GOT3 (cell line): ENCODE results near the gene MINK1.

Experiments
- DNase-seq: peaks from one replicate; lab custom pipeline; 2025; ENCODE audit warnings: mixed read lengths; lab: John Stamatoyannopoulos, UW

Gene MINK1

DNA sequence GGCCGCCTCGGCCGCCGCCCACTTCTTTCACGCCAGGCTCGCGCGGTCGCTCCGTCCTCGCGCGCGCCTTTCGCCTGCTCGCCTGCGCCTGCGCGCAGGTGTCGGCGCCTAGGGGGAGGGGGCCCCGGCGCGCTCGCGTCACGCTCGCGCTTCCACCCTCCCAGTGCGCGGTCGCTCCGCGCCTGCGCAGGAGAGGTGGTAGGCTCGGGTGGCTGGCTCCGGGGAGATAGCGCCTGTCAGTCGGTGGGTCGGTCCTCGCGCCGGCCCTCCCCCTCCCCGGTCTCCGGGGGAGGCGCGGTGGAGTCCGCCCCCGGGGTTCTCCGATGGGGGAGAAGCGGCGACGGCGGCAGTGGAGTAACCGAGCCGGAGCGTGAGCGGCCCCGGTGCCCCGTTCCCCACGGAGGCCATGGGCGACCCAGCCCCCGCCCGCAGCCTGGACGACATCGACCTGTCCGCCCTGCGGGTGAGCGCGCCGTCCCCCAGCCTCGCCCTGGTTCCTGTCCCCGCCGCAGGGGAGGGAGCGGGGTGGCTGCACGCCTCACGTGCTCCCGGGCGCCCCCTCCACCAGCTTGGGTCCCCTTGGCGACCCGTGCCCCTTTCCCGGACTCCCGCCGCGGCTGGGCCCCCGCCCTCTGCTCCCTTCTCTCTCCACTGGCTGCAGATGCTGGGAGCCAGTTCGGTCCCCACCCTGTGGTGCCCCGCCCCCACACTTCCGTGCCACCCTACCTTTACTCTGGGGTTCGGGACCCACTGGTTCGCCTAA, at the start of gene MINK1:
TSS of gene MINK1 (plus strand) at position 163 of the 763 bp plus-strand sequence. CDS start at position 407, 244 bp downstream.
- peak; percentile 53 for DNase-seq

DNA sequence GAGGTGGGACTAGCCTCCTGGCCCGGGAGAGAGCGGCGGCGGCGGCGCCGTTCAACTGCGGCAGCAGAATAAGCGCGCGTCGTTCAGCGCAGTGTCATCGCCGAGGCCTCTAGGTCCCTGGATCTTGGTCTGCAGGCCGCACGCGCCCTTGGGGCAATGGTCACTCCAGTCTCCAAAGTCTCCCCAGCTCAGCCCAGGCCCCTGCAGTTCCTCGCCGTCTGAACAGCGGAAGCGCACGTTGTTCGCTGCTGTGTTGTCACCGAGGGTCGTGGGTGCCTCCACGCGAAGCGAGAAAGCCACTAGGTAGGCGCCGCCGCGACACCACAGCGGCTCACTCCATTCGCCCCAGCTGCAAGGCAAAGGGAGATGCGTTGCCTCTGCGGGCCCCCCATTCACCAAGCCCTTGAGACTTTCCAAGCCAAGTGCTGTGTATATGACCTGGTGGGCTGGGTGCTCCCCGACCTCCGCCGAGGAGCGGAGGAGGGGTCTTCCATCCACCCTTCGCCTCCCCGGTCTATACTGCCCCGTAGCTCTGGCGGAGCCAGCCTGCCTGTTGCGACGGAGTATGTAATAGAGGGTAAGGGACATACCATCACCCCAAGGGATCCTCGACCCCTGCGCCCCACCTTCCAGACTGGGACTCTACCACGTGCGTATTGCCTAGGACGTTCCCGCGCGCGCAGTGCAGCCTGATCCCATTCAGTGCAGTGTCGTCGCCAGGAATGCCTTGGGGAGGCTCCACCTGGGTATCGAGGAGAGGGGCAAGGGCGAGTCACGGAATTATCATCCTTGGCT, 47.6 kb upstream of the MINK1 start:
- no peak for DNase-seq

DNA sequence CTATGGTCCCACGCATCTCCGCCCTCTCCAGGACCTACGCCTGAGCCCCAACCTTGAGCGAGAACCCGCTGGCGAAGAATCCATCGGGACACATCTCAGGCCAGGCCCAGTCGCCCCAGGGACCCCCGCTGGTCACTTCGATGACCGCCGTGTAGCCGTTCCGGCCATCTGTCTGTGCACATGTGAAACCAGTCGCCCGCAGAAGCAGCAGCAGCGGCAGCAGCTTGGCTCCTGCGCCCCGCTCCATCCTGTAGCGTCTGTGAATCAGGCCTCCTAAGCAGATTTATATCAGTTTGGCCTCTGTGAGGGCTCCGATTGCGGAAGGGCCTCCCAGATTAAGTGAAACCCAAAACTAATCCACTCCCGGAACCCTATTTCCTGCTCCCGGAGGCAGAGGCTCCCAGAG, 47.0 kb upstream of the MINK1 start, which contains the start of gene VMO1:
TSS of gene VMO1 (minus strand) at position 259 of the 406 bp plus-strand sequence. CDS start at position 247, 12 bp downstream.
- DNase-seq: no peak

DNA sequence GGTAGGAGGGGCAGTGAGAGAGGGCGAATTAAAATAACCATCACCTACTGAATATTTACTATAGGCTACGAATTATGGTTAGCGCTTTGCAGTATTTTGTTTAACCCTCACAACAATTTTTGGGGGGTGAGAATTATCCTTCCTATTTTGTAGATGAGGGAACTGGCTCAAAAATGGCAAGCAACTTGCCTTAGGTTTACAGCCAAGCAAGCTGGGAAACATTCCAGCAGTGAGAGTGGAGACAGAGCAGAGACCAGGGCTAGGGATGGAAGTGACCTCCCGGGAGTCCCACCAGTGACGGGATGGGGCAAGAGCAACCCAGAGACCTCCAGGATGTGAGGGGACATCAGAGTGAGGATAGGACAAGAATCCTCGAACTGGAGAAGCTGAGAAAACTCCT, 46.6 kb upstream of the MINK1 start:
- DNase-seq: no peak

DNA sequence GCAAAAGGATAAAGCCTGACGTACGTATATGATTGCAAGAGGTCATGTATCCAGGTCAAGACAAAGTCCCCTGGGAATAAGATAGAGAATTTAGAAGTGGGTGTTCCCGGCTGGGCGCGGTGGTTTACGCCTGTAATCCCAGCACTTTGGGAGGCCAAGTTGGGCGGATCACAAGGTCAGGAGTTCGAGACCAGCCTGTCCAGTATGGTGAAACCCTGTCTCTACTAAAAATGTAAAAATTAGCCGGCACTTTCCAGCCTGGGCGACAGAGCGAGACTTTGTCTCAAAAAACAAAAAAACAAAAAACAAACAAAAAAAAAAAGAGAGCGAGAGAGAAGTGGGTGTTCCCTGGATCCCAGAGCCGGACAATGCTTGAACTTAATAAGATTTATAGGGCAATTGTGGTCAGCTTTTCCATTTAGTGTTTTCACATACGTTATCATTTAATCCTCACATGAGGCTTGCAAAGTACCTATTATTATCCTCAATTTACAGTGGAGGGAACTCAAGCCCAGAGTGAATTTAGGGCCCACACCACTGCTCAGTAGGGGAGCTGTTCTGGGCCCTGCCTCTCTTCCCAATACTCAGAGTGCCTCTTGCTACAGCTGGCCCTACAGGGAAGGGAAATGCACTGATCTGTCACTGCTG, 44.9 kb upstream of the MINK1 start:
- no peak for DNase-seq

DNA sequence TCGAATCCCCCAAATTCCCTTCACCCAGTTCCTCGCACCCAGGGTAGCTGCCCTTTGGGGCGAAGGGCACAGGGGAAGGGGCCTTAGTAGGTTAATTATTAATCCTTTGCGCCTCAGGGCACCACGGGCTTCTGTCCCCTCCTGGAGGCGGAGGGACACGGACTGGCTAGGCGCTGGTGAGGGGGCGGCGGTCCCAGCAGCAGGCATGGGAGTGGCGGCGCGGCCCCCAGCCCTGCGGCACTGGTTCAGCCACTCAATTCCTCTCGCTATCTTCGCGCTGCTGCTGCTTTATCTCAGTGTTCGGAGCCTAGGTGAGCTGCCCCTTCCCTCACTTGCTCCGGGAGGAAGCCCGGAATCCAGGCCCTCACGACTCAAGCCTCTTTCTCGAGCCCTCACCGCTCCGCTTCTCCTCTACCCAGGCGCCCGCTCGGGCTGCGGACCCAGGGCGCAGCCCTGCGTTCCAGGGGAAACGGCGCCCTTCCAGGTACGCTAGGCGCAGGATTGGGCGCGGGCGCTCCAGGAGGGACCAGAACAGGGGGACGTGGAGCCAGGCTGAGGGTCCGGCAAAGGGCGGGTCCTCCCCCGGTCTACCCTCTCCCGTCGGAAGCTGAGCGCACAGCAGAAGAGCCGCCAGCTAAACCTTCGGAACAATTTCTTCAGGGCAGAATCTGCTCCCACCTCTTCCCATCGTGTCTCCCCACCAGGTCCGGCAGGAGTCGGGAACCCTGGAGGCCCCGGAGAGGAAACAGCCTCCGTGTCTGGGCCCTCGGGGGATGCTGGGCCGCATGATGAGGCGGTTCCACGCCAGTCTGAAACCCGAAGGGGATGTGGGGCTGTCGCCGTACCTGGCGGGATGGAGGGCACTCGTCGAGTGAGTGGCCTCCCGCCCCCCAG, 44.1 kb upstream of the MINK1 start, which contains the start of gene GLTPD2:
TSS of gene GLTPD2 (plus strand) at position 158 of the 894 bp plus-strand sequence. CDS start at position 206, 48 bp downstream.
- DNase-seq: no peak

DNA sequence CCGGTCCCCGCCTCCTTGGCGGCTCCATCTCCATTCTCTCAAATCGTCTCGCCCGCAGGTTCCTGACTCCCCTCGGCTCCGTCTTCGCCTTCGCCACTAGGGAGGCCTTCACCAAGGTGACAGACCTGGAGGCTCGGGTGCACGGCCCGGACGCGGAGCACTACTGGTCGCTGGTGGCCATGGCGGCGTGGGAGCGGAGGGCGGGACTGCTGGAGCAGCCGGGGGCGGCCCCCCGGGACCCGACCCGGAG, 43.5 kb upstream of the MINK1 start:
- no peak for DNase-seq

DNA sequence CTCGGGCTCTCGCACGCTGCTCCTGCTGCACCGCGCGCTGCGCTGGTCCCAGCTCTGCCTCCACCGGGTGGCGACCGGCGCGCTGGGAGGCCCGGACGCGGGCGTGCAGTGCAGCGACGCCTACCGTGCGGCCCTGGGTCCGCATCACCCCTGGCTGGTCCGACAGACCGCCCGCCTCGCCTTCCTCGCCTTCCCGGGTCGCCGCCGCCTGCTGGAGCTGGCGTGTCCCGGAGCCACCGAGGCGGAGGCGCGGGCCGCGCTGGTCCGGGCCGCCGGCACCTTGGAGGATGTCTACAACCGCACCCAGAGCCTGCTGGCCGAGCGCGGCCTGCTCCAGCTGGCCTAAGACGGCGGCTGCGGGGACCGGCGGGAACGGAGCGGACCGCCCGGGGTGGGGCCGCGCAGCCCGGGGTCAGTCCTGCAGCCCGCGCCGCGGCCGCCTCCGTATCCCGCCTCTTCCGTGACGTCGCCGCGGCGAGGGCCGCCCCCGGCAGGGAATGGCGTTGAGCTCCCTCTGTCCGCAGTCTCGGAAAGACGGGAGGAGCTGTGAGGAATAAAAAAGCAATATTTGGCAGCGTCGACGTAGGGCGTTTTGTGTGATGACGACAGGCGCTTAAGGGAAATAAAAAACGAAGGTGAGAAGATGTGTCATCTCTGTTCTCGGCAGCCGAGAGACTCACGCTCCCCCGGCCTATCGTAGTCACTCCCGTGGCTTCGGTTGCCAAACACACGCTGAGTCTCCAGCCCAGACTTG, 43.0 kb upstream of the MINK1 start:
- peak; percentile 69 for DNase-seq

DNA sequence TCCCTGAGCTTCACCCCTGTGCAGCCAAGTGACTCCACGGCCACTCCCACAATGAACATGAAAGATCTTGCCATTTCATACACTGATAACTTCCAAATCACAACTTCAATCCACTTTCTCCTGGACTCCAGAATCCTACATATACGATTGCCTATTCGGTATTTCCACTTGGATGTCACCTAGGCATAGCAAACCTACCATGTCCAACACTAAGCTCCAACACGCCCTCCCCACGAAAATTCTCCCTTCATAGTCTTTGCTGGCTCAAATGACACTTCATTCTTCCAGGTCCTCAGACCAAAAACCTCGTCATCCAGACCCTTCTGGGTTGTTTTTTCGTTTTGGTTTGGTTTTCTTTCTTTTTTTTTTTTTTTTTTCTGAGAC, 42.4 kb upstream of the MINK1 start:
- no peak for DNase-seq

DNA sequence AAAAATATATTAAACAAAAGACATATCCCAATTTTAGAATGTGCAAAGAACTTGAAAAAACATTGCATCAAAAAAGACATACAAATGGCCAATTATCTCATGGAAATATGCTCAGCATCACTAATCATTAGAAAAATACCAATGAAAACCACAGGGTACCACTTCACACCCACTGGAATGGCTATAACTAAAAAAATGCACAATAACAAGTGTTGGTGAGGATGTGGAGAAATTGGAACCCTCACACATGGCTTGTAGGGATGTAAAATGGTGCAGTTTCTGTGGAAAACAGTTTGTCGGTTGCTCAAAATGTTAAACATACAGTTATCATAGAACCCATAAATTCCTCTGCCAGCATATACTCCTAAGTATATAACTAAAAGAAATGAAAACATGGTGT, 38.0 kb upstream of the MINK1 start:
- DNase-seq: no peak

DNA sequence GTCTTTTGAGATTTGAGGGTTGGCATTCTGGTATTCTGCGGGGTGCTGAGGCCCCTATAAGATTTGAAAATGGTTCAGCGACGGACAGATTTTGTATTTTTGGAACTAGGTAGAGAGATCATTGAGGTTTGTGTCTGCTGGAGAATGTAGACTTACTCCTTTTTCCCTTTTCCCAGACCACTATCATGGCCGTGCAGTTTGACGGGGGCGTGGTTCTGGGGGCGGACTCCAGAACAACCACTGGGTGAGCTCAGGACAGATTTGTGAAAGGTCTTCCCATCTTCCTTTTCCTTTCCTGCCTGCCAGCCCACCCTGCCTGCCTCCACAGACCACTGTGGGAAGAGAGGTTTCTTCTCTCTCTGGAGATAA, 36.6 kb upstream of the MINK1 start:
- no peak for DNase-seq

DNA sequence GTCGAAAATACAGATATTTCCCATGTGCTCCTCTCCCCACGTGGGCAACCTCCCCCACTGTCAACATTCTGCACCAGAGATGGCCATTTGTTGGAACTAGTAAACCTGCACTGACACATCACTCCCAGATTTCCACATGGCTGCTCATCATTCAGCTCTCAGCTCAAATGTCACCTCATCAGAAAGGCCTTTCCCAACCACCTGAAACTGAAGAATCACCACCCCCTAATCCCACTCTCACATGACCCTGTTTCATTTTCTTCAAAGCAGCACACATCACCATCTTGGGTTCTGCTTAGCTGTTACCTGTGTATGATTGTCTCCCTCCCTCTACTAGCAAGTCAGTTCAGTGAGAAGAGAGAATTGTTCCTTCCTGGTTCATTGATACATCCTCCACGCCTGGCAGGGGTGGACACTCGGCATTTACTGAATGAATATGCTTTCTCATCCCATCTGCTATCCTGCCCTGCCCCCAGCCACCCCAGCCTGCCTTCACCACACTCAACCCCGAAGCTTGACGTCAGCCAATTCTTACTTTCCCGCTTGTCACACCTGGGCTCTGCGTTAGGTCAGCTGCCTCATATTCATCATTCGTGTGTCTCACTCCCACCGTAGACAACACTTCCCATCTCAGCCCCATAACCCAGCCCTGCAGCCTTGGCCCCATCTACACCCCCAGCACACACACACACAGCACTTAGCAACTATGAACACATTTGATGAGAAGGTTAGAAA, 32.5 kb upstream of the MINK1 start:
- no peak for DNase-seq

DNA sequence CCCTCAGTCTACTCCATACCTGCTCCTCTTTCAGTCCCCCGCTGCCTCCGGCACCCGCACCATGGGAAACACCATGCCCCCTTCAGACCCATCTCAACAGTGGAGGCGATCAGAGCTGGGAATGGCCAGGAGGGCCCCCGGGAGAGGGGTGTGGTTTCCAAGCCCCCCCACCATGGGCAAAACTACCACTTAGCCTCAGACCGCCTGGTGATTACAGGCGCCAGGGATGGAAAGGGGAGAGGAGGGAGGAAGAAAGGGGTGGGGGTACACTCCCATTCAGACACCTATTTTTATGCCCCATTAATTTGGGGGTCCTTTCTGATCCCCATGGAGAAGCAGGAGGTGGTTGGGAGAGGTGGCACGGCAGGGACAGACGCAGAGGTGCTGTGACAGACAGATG, 30.9 kb upstream of the MINK1 start, which contains the start of gene C17orf114:
TSS of gene C17orf114 (minus strand) at position 101 of the 400 bp plus-strand sequence.
- no peak for DNase-seq

DNA sequence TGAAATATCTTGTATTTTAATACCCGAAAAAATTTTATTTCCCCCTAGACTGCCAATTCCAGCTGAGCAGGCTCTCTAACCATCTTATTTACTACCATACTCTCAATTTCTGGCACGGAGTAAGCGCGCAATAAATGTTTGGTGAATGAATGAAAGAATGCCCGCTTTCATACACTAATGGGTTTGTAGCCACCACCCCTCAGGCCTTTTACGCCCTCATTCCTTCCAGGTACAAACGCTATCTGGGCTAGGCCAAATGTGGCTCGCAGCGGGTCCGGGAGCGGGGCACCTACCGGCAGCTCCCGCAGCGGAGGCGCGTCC, 26.7 kb upstream of the MINK1 start:
- no peak for DNase-seq

DNA sequence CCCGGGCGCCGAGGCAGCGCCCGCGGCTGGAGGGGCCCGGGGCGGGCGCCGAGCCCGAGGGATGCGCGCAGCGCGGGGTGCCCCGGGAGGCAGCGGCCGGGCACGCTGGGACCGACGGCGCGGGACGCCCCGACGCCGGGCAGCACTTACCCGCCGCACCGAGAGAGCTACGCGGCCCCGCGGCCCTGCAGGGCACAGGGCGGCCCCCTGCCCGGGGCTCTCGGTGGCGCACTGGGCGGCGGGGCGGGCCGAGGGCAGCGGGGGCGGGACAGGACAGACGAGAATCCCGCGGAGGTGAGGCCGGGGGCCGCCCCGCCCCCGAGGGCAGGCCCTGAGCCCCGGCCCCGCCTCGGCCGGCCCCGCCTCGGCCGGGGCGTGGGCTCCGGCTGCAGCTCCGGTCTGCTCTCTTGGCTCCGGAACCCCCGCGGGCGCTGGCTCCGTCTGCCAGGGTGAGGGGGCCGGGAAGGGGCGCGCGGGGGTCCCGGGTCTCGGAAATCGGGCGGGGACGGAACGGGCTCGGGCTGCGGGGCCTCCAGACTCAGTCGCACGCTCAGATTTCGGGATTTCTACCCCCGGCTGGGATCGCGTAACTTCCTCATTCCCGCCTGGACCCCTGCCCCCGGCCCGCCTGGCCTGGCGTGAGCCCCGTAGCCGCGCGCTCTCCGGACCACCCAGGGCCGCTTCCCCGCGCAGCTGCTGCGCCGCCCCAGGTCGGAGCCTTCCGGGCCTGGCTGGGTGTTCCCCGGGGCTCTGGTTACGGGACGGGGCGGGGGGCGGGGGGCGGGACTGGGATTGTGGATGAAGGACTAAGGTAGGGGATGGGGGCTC, 26.1 kb upstream of the MINK1 start, which contains the start of gene PLD2:
TSS of gene PLD2 (plus strand) at position 376 of the 828 bp plus-strand sequence. CDS start 621 bp downstream, outside the sequence.
- peak; percentile 16 for DNase-seq

DNA sequence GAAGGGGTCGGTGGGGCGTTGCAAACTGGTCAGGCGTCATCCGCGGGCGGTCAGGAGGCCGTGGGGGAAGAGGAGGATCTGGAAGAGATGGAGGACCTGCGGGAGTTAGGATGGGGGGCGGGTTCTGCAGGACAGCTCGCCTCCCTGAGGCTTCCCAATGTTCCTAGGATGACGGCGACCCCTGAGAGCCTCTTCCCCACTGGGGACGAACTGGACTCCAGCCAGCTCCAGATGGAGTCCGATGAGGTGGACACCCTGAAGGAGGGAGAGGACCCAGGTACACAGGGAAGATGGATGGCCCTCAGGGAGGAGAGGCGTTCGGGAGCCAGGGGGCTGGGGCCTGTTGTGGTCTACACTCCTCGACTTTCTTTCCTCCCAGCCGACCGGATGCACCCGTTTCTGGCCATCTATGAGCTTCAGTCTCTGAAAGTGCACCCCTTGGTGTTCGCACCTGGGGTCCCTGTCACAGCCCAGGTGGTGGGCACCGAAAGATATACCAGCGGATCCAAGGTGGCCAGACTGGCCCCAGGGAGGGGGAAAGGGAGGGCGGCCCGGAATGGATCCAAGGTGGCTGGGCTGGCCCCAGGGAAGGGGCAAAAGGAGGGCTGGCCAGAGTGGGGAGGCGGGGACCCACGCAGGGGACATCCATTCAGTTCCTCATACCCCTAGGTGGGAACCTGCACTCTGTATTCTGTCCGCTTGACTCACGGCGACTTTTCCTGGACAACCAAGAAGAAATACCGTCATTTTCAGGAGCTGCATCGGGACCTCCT, 25.3 kb upstream of the MINK1 start:
- DNase-seq: no peak

DNA sequence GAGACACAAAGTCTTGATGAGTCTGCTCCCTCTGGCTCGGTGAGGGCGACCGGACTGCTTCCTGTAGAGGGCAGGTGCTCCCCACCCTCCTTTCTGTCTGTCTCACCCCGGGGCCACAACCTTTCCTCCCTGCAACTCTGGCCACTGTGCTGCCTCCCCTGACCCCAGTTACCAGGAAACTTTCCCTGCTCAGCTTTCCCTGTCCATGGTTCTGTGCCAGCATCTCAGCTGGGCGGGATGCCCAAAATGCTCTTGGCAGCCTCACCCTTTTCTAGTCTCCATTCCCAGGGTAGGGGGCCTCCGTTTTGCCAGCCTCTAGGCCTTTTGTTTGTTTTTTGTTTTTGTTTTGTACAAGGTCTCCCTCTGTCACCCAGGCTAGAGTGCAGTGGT, 24.8 kb upstream of the MINK1 start:
- DNase-seq: no peak

DNA sequence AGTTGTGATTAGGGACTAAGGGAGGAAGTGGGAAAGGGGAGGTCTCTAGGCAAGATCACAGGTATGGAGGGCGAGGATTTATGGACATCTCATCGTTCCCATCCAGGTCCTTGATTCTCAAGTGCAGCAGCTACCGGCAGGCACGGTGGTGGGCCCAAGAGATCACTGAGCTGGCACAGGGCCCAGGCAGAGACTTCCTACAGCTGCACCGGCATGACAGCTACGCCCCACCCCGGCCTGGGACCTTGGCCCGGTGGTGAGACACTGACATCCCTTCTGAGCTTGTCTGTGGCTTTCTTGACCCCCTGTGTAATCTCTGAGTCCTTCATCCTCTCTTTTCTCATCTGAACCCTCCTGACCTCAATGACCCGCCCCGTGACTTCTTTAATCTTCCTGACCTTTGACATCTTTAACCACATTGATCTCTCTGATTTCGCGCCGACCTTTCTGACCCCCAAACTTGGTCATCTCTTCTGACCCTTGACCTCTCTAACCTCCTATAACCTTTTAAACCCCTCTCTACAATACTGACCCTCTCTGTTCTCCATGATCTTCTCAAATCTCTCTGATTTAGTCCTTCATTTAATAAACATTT, 22.3 kb upstream of the MINK1 start:
- no peak for DNase-seq
